Ramos (cell line): ENCODE data around the gene CLDN10.

Experiments
- in situ Hi-C: fragments of 300-500 bp; cut with MboI; formaldehyde crosslinking; loops from one replicate; pipeline ENCODE4 v1.14.3; 2022; ENCODE audit warnings: low sequenced_read_pairs; ENCODE audit not compliant: unreplicated experiment

CLDN10 gene

DNA sequence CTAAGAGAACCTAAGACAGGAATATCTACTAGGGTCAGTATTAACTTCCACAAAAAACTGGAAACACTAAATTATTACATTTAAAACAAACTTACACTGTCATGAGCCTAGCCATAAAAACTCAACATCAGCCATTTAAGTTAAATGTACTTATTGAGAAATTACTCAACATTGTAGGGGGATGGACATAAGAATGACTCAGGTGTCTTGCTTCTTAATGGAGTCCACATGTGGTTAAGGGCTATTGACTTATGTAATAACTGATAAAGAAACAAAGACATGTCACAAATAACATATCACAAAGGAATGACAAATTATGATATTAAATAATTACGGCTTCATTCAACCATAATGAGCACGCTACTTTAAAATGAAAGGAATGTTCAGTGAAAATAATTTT, 36.2 kb downstream of the CLDN10 start:
- in situ Hi-C loops, result no loop called here

- in situ Hi-C loops, result no loop called here
Measured at GRCh38 chr13:95593462-95593861, 40.9 kb downstream of the CLDN10 start.

DNA sequence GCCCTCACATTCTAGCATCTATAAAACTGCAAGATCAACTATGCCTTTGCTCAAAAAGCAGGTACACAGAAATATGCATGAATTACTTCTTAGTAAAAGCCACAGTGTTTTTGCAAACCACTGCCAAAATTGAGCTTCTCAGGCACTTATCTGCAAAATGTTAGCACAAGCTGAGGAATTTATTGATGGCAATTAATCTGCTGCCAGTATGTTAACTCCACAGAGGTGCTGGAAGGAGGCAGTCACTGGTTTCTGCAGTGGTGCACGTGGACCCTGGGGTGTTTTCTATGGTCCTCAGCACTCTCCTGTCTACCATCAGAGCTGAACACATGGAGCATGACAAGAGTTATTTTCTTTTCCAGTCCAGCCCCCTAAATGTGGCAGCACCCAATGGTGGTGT, 44.2 kb downstream of the CLDN10 start:
- in situ Hi-C loops, result no loop called here

GRCh38 chr13:95601216-95601615, 48.7 kb downstream of the CLDN10 start:
- in situ Hi-C loops, result no loop called here

DNA sequence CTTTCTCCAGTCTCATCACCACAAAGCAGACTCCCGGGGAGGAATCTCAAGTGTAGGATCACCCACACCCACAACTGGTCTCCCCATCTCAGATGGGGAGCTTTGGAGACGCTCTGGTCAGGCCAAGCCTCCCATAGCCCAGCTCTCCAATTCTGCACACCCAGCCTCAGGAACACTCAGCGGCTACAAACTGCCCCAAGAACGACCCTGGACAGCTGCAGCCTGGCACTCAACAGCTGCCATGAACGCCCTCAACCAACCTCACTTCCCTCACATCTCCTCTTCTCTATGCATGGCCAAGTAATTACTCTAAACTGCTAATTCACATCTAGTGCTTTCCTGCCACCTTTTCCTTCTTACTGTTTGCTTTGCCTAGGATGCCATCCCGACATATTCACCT, 49.4 kb downstream of the CLDN10 start:
- in situ Hi-C loops, result no loop called here

DNA sequence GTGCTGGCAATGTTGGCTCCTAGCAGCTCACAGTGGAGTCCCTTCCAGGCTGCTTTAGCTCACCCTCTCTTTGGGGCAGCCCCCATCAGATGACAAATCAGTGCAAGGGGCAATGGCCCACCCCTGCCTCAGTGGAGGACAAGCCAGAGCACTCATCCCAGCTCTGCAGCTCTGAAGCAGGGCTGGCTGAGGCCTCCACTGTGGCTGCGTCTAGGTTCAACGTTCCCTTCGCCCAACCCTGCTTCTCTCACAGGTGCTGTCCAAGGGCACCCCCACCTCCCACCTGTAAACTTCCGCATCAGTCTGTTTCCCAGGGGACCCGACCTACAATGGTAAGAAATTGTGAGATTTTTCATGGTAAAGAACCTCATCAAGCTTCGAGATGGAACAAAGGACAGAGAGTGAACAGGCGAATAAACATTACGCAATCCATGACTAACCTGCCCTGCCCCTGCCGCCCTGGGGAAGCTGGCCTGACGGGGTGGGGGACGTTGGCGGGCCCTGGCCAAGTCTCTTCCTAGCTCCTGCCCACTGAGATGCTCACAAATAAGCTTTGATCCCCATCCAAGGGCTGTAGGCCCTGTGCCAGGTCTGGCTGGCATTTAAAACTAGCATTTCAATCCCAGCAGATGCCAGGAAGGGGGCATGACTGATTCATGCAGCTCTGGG, 51.5 kb downstream of the CLDN10 start:
- in situ Hi-C loops, result no loop called here

GRCh38 chr13:95604556-95604915, 52.0 kb downstream of the CLDN10 start:
- in situ Hi-C loops, result no loop called here

DNA sequence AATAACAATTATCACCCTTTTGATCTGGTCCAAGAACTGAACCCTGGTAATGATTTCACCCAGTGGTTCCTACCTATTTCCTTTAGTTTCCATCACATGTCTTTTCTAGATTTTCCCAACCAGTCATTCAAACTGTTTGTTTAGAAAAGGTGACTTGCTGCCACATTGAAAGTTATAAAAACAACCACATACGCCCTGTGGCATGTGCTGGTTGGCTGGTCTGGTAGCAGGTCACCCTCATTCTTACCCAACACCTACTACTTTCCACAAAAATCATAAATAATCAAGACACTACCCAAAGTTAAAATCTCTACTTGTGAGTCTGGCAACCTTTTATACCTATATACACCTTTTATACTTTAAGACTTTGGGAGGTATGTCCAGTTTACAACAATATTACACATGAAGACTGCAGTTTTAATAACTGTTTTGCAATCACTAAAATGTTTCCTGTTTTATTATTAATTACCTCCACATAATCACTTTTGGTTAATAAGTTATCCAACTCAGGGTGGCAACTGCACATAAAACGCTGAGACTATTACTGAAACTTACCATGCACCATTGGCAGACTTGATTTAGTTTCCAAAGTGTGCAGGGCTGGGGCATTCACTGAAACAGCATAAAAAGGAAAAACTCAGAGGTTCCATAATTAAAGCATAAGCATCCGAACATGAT, 53.1 kb downstream of the CLDN10 start:
- in situ Hi-C loops, result no loop called here

DNA sequence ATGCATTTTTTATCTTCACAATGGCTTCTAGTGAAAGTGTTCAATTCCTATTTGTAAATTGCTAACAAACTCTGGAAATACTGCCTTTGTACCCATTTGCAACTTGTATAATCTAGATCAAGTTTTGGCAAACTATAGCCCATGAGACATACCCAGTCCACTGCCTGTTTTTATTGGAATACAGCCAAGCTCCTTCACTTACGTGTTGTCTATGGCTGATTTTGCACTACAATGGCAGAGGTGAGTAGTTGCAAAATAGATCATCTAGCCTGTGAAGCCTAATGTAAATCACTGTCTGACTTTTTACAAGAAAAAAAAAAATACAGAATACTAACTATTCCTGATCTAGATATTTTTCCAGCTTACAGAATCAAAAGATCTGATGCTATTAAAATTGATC, 54.8 kb downstream of the CLDN10 start:
- in situ Hi-C loops, result no loop called here

GRCh38 chr13:95608640-95609323, 56.3 kb downstream of the CLDN10 start:
- in situ Hi-C loops, result no loop called here

GRCh38 chr13:95614641-95615245, 62.2 kb downstream of the CLDN10 start:
- in situ Hi-C loops, result no loop called here

DNA sequence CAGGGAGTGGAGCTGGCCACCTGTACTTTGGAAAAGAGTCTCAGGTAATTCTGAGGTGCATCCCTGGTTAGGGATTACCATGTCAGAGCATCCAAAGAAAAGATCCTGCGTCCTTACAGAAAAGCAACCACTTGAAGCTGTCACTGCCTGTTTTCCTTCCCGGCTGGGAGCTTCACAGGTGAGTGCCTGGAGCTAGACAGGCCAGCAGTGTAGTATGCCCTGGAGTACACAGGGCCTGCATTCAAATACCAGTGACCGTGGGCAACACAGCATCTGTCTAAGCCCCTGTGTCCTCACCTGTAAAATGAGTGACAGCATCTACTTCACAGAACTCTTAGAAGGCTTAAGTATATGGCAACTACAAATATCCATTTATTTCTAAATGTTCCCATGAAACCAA, 63.0 kb downstream of the CLDN10 start:
- in situ Hi-C loops, result no loop called here

- in situ Hi-C loops, result loop anchor here (5.0 kb wide), 1 partner anchor 217 kb away; no protein-coding TSS in a partner anchor
Measured at GRCh38 chr13:95620030-95620824, 67.7 kb downstream of the CLDN10 start.

- in situ Hi-C loops, result loop anchor here (5.0 kb wide), 1 partner anchor 216 kb away; no protein-coding TSS in a partner anchor
Measured at GRCh38 chr13:95620825-95621498, 68.4 kb downstream of the CLDN10 start.

DNA sequence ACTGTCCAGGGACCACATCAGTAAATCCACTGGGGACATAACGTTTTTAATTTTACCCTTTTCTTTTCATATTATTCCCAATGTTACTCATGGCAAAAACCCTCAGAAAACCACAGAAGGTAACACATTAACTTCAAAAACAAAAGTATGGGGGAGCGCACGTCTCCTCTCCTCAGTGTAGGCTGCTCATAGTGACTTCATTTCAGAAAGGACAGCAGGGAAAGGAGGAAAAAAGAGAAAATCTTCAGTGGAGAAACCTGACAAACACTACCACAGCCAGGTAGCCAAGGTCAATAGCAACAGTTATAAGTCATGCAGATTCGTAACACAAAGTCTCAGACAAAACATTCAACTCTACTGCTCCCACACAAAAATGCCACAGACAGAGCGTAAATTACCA, 70.6 kb downstream of the CLDN10 start:
- in situ Hi-C loops, result loop anchor here (5.0 kb wide), 1 partner anchor 214 kb away; no protein-coding TSS in a partner anchor

DNA sequence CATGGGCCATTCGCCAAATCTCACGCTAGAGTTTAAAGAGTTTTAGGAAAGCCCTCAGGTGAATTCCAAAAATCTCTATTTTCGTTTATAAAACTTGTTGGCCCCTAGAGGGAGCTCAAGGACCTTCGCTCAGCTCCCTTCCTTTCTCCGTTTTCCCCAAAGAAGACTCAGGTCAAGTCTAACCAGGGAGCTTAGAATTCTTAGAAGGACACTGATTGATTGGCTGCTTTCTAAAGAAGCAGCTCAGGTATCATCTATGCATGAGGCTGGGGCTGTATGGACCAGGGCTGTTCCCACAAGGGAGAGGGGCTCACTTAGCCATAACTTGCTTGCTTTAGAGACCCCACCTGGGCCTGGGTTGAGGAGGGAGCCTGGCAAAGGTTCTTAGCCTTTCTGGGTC, 71.5 kb downstream of the CLDN10 start:
- in situ Hi-C loops, result loop anchor here (5.0 kb wide), 1 partner anchor 213 kb away; no protein-coding TSS in a partner anchor

GRCh38 chr13:95626768-95627167, 74.2 kb downstream of the CLDN10 start:
- in situ Hi-C loops, result no loop called here

- in situ Hi-C loops, result no loop called here
Measured at GRCh38 chr13:95627590-95627989, 75.1 kb downstream of the CLDN10 start.

DNA sequence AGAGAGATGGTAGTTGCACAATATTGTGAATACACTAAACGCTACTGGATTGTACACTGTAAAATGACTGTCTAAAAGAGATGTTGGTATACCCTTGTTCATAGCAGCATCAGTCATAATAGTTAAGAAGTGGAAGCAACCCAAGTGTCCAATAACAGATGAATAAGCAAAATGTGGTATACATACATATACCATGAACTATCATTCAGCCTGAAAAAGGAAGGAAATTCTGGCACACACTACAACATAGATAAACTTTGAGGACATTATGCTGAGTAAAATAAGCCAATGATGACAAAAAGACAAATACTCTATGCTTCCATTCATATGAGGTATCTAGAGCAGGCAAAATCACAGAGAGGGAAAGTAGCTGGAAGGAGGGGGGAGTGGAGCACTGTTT, 76.0 kb downstream of the CLDN10 start:
- in situ Hi-C loops, result no loop called here

GRCh38 chr13:95629071-95629470, 76.6 kb downstream of the CLDN10 start:
- in situ Hi-C loops, result no loop called here
